Brain microvascular endothelial cell (primary cell): Measurements from ENCODE around the gene PCSK1N.

Experiments
- DNase-seq: peaks from one replicate; pipeline ENCODE4 v3.0.0-alpha.2; 2020
- H3K27ac ChIP-seq: fragments of 250-450 bp; sonication (Bioruptor Pico); 2 replicates; pipeline ENCODE4 v1.5.1; 2020; ENCODE audit warnings: mild to moderate bottlenecking, moderate library complexity
- H3K27me3 ChIP-seq: fragments of 250-450 bp; sonication (Bioruptor Pico); replicated peaks from 2 replicates; pipeline ENCODE4 v1.5.1; 2020; ENCODE audit warnings: mild to moderate bottlenecking
- H3K36me3 ChIP-seq: fragments of 250-450 bp; sonication (Bioruptor Pico); replicated peaks from 2 replicates; pipeline ENCODE4 v1.5.1; 2020; ENCODE audit warnings: mild to moderate bottlenecking
- H3K4me3 ChIP-seq: 2 replicates; pipeline ENCODE4 v1.5.1; 2011; ENCODE audit warnings: low read depth, mild to moderate bottlenecking, control low read depth, low read length, moderate library complexity
- CTCF ChIP-seq: IDR thresholded peaks from 2 replicates; pipeline ENCODE4 v1.5.1; 2011; ENCODE audit warnings: low read depth, mild to moderate bottlenecking, moderate library complexity, low read length, control low read depth, inconsistent platforms; ENCODE audit errors: missing control alignments
- in situ Hi-C: cut with HindIII; loops from 2 replicates; pipeline ENCODE4 v1.10.0; 2017; ENCODE audit warnings: low sequenced_read_pairs, low pct_ligation_motif_present

Gene PCSK1N

GRCh38 chrX:48787505-48788443, 47.6 kb downstream of the PCSK1N start:
- in situ Hi-C loops = no loop called here
- Histone ChIP-seq H3K27ac (no peak overlapping the region), H3K36me3 (no peaks in the 10 kb centered on the region), H3K4me3 (no peak overlapping the region), H3K27me3 (no peaks in the 10 kb centered on the region)
- no peak for TF ChIP-seq CTCF
- no peak for DNase-seq

GRCh38 chrX:48786825-48787504, 48.4 kb downstream of the PCSK1N start:
- DNase-seq = no peak
- H3K27me3 ChIP-seq = no peaks in the 10 kb centered on the region
- no peak overlapping the region for H3K4me3 ChIP-seq
- TF ChIP-seq CTCF = no peak
- in situ Hi-C loops = no loop called here
- H3K27ac ChIP-seq = no peak overlapping the region
- H3K36me3 ChIP-seq = no peaks in the 10 kb centered on the region

- Histone ChIP-seq H3K4me3 (no peak within 1 kb of the TSS), H3K27ac (no peak within 1 kb of the TSS), H3K27me3 (no peaks in the 10 kb centered on the region), H3K36me3 (no peaks in the 10 kb centered on the region)
- in situ Hi-C loops = no loop called here
- no peak for DNase-seq
- TF ChIP-seq CTCF = no peak
Measured at GRCh38 chrX:48786341-48786800, 49.0 kb downstream of the PCSK1N start, which contains the start of gene GATA1. GATA1 (plus strand) TSS chrX:48786590; CDS start chrX:48791110, 4,520 bp downstream.

GRCh38 chrX:48785540-48786214, 49.7 kb downstream of the PCSK1N start:
- TF ChIP-seq CTCF = no peak
- no peaks in the 10 kb centered on the region for H3K27me3 ChIP-seq
- no peak for DNase-seq
- H3K4me3 ChIP-seq = no peak overlapping the region
- in situ Hi-C loops = no loop called here
- H3K27ac ChIP-seq = no peak overlapping the region
- no peaks in the 10 kb centered on the region for H3K36me3 ChIP-seq

GRCh38 chrX:48785186-48785539, 50.2 kb downstream of the PCSK1N start:
- H3K27me3 ChIP-seq = no peaks in the 10 kb centered on the region
- H3K36me3 ChIP-seq = no peaks in the 10 kb centered on the region
- TF ChIP-seq CTCF = no peak
- no peak overlapping the region for H3K4me3 ChIP-seq
- DNase-seq = no peak
- H3K27ac ChIP-seq = no peak overlapping the region
- in situ Hi-C loops = no loop called here
